ENCODE data around the gene B3GAT1.
A peak's percentile ranks its signal among the peaks of the same experiment; 100 is the strongest.

The B3GAT1 gene

GRCh38 chr11:134407923-134408322 is 4.1 kb downstream of the B3GAT1 start:
- DNase-seq = no peak

DNA sequence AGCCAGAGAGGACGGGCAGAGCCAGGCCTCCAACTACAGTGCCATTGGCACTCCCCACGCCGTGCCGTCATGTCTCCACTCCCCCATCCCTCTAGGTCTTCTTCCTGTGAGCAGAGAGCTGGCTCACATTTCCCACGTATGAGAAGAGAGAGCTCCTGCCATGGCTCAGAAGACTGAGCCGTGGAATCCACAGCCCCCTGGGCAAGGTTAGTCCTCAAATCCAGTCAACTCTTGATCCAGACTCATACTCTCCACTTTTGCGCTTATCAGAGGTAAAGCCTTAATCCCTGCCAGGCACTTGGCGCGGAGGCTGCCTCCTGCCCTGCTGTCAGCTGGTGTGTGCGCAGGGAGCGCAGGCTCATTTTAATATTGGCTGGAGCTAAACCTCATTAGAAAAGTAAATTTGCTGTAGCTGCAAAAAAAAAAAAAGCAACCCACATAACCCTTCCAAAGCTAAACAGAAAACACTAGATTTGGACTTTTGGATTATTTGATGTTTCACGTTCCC is 4.7 kb downstream of the B3GAT1 start:
- no peak for DNase-seq

- DNase-seq = no peak
Observed at GRCh38 chr11:134406264-134407185, 5.5 kb downstream of the B3GAT1 start.

GRCh38 chr11:134405841-134406240 is 6.2 kb downstream of the B3GAT1 start:
- no peak for DNase-seq

- DNase-seq = no peak
Observed at GRCh38 chr11:134405436-134405835, 6.6 kb downstream of the B3GAT1 start.

DNA sequence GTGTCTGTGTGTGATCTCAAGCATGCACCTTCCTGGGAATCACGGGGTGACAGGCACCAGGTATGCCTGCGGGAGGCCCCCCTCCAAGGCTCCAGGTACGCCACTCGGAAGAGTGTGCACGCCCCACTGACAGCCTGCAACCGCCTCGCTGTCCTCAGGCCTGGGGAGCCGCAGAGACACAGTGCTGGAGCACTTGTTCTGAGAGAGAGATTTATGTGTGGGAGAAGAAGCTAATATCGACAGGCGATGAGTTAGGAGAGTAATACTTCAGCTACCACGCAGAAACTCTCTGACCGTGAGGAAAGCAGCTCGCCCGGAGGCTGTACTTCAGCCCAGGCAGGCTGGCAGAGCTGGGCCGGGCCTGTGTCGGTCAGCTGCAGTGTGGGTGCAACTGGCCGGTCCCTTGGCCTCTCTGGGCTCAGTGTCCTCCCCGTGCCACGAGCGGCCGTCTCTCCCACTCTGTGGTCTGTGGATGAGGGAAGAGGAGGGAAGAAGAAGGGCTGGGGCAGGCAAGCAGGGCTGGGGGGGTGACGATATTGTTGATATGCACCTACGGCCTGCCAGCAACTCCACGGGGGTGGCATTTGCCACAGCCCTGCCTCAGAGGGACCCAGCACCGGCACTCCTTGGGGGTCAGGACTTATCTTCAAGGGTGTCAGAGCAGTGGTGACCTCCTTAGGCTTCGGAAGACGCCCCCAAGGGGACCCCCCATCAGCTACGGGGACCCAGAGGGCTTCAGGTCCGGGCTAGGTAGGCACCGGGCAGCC is 7.3 kb downstream of the B3GAT1 start:
- DNase-seq = no peak

DNA sequence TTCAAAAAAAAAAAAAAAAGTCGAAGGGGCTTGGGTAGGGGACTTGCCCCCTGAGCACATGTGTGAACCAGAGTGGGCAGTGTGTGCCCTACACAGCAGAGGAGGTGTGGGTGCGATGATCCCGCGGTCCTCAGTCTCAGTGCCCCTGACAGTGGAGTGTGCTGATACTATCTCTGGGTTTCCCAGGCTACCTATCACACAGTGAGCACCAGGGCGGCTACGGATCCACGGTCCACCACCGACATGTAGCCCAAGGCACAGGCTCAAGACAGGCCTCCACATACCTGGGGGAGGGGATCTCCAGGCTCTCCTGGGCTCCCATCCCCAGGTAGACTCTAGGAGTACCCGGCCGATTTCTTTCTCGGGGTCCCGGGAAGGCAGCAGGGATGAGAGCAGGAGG is 9.1 kb downstream of the B3GAT1 start:
- DNase-seq = no peak

DNA sequence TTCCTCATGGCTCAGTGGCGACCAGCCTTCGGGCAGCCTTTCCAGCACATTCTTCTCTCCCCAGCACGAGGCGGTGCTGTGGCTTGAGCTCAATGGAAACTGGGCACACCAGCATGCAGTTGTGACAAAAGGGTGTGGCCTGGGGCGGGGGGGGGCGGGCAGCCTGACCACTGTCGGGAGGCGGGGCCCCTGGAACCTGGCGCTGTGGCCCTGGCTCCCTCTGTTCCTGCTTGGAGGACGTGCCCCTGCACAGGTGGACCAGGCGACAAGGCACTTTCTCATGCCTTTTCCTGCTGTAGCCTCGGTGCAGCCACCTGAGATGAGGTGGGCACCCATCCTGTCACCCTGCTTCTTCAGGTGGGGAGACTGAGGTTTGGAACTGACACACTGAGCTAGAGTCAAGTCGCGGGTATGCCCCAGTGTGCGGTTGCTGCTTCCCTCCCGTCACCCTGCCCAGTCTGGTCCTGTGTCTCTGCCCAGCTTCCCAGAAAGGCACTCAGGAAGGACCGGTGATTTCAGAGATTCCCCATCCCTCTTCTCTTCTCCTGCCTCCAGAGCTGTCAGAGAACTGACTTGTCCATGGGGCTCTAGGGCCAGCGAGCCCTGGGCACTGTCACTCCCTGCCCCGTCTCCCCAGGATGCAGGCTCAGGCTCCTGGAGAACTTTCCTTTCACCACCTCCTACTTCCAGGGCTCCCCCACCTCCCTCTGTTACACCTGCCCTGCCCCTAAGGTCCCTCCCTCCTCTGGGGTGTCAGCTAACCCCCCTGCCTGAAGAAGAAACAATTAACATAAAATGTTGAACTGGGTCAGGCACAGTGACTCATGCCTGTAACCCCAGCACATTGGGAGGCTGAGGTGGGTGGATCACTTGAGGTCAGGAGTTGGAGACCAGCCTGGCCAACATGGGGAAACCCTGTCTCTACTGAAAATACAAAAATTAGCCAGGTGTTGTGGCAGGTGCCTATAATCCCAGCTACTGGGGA is 9.9 kb downstream of the B3GAT1 start:
- DNase-seq = no peak

GRCh38 chr11:134399996-134400395 is 12.0 kb downstream of the B3GAT1 start:
- no peak for DNase-seq

DNA sequence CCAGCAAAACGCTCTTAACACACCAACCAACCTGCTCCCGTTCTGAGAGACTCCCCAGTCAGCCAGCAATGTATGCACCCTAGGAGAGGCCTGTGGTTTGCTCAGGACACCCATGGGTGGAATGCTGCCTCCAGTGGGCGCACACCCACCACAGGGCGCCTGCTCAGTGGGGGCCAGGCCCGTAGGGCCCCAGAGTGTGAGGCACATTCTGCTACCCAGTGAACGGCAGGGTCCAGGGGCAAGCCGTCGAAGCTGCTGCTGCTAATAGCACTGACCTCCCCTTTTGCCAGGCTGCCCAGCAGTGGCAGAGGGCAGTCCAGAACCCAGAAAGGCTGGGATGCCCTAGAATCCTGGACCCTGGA is 12.8 kb downstream of the B3GAT1 start:
- DNase-seq = no peak

- DNase-seq = peak; percentile 44
Observed at GRCh38 chr11:134398644-134399292, 13.3 kb downstream of the B3GAT1 start.

DNA sequence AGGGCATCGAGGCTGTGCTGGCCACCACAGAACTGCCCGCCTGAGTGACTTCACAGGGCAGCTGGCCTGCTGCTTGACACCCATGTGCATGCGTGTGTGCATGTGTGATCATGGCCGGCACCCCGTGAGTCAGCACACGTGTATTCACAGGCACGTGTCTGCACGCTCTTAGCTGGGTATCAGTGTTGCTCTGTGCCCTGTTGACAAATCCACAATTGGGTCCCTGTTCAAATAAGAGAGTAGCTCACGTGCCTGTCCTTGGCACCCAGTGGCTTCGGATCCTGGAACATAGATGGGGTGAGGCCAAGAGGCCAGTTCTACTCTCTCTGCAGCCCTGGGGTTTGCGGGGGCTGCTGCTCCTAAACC is 14.0 kb downstream of the B3GAT1 start:
- peak; percentile 81 for DNase-seq

DNA sequence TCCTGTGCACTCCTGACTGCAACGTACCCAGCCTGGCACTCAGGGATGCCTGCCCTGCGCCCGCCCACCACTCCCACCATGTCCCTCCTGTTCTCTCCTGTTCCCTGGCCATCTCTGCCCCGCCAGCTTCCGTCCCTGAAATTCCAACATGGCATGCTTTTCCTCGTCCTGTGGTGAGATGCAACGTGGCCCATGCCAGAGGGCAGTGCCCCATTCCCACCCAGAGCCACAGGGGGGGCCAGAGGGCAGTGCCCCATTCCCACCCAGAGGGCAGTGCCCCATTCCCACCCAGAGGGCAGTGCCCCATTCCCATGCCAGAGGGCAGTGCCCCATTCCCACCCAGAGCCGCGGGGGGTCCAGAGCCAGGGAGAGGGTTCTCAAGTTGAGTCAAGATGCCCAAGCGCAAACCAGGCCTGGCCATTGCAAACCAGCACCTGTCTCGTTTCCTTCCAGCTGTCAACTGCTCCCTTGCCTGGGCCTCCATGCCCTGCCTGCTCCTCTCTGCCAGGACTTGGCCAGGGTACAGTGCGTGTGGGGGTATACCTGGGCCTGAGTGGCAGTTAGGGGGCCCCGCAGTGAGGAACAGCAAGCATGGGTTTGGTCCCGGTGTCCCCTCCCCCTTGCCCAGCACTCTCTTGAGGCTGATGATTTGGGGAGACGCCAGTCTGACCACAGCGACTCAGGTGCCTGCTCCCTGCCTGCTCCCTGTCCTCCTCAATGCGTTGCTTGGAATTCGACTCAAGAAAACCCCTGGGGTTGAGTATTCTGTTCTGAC is 14.6 kb downstream of the B3GAT1 start:
- no peak for DNase-seq

DNA sequence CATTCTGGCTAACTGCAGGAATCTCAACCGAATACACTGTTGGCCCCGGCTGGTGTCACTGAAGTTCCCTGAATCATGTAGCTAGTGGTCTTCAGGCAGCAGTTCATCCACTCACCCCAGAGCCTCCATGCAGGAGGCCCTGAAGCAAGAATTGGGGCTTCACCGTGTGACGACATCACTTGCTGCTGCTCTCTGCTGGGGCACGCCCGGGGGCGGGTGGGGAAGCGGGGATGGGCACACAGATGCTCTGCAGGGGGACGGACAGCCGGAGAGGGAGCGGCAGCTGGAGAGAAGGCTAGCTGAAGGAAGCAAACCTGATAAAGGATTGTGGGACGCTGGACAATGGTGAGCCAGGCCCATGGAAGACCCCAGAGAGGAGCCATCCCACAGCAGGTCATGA is 17.0 kb downstream of the B3GAT1 start:
- no peak for DNase-seq

- DNase-seq = no peak
Observed at GRCh38 chr11:134394311-134394710, 17.7 kb downstream of the B3GAT1 start.

DNA sequence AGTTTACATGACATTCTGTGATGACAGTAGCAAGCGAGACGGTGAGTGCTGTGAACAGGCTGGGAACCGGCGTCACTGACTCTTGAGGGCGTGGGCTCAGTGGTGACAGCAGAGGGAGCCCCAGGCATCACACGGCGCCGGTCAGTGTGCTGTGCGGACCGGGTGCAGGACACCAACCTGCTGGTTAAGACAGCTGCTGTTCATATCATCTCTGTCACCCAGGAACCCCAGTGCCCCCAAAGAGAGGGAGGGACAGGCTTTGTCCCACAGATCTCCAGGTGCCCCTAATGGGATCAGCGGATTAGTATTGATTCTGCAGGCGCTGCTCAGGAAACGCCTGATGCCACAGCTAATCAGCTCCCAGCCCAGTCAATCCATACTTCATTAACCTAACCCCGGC is 18.4 kb downstream of the B3GAT1 start:
- peak; percentile 67 for DNase-seq

- no peak for DNase-seq
Observed at GRCh38 chr11:134392953-134393615, 19.0 kb downstream of the B3GAT1 start.

- DNase-seq = no peak
Observed at GRCh38 chr11:134391656-134392055, 20.4 kb downstream of the B3GAT1 start.

- no peak for DNase-seq
Observed at GRCh38 chr11:134390706-134391569, 21.1 kb downstream of the B3GAT1 start.
